HG03103 (cell line): Measurements from ENCODE around the gene CEP250.
"Not testable (repeated sequence)": the region's sequence is repeated elsewhere in the genome, so short reads cannot be mapped to it uniquely, and the experiment has no call there.

Source experiments
- ATAC-seq: cut with Tn5 transposase; IDR thresholded peaks from one replicate; pipeline ENCODE4 v1.9.1; 2021; ENCODE audit warnings: low read depth; ENCODE audit not compliant: unreplicated experiment

Gene CEP250

GRCh38 chr20:35453647-35454046 is 1.8 kb upstream of the CEP250 start:
- ATAC-seq, result no peak

GRCh38 chr20:35456700-35457099 is 1.3 kb downstream of the CEP250 start:
- not testable (repeated sequence) for ATAC-seq

- ATAC-seq, result not testable (repeated sequence)
Observed at GRCh38 chr20:35457539-35457938, 2.1 kb downstream of the CEP250 start.

GRCh38 chr20:35458388-35458787 is 3.0 kb downstream of the CEP250 start:
- ATAC-seq, result no peak

- ATAC-seq, result no peak
Observed at GRCh38 chr20:35461620-35462019, 6.2 kb downstream of the CEP250 start.

- no peak for ATAC-seq
Observed at GRCh38 chr20:35462351-35462750, 7.0 kb downstream of the CEP250 start.

- ATAC-seq, result no peak
Observed at GRCh38 chr20:35463455-35464300, 8.3 kb downstream of the CEP250 start.

- no peak for ATAC-seq
Observed at GRCh38 chr20:35465976-35466375, 10.6 kb downstream of the CEP250 start.

GRCh38 chr20:35466856-35467255 is 11.5 kb downstream of the CEP250 start:
- no peak for ATAC-seq

GRCh38 chr20:35467339-35468224 is 12.2 kb downstream of the CEP250 start:
- no peak for ATAC-seq

- ATAC-seq, result no peak
Observed at GRCh38 chr20:35468671-35469334, 13.4 kb downstream of the CEP250 start.

GRCh38 chr20:35472209-35472608 is 16.8 kb downstream of the CEP250 start:
- ATAC-seq, result no peak

GRCh38 chr20:35473684-35474083 is 18.3 kb downstream of the CEP250 start:
- no peak for ATAC-seq

GRCh38 chr20:35474303-35474871 is 19.0 kb downstream of the CEP250 start:
- ATAC-seq, result no peak

- no peak for ATAC-seq
Observed at GRCh38 chr20:35476288-35476687, 20.9 kb downstream of the CEP250 start.

GRCh38 chr20:35478804-35479472 is 23.5 kb downstream of the CEP250 start:
- no peak for ATAC-seq

GRCh38 chr20:35479798-35480197 is 24.4 kb downstream of the CEP250 start:
- ATAC-seq, result no peak

GRCh38 chr20:35487479-35487878 is 32.1 kb downstream of the CEP250 start:
- ATAC-seq, result no peak

- ATAC-seq, result no peak
Observed at GRCh38 chr20:35489717-35490116, 34.3 kb downstream of the CEP250 start.

- peak; percentile 86 for ATAC-seq
Observed at GRCh38 chr20:35490736-35491181, 35.4 kb downstream of the CEP250 start.
